Measurements from ENCODE around the gene HCCS.
A peak's percentile ranks its signal among the peaks of the same experiment; 100 is the strongest.

Gene HCCS

GRCh38 chrX:11124112-11124511 is 13.0 kb downstream of the HCCS start:
- no peak for DNase-seq

- DNase-seq, result no peak
Observed at GRCh38 chrX:11125060-11125459, 13.9 kb downstream of the HCCS start.

- DNase-seq, result peak; percentile 5
Observed at GRCh38 chrX:11129534-11130105, 18.5 kb downstream of the HCCS start.

GRCh38 chrX:11130136-11130535 is 19.0 kb downstream of the HCCS start:
- DNase-seq, result no peak

GRCh38 chrX:11131146-11131545 is 20.0 kb downstream of the HCCS start:
- DNase-seq, result no peak

- DNase-seq, result no peak
Observed at GRCh38 chrX:11135564-11136185, 24.5 kb downstream of the HCCS start.

- peak; percentile 14 for DNase-seq
Observed at GRCh38 chrX:11137543-11138139, 26.5 kb downstream of the HCCS start.

GRCh38 chrX:11138498-11139390 is 27.6 kb downstream of the HCCS start:
- no peak for DNase-seq

GRCh38 chrX:11143931-11144678 is 33.0 kb downstream of the HCCS start:
- peak; percentile 52 for DNase-seq

- DNase-seq, result no peak
Observed at GRCh38 chrX:11146411-11146810, 35.3 kb downstream of the HCCS start.

GRCh38 chrX:11148401-11148800 is 37.3 kb downstream of the HCCS start:
- no peak for DNase-seq

GRCh38 chrX:11151799-11152559 is 40.8 kb downstream of the HCCS start:
- peak; percentile 54 for DNase-seq

- no peak for DNase-seq
Observed at GRCh38 chrX:11159149-11159548, 48.0 kb downstream of the HCCS start.

GRCh38 chrX:11164433-11164832 is 53.3 kb downstream of the HCCS start:
- DNase-seq, result no peak

- DNase-seq, result no peak
Observed at GRCh38 chrX:11171956-11172355, 60.8 kb downstream of the HCCS start.

- no peak for DNase-seq
Observed at GRCh38 chrX:11172415-11172814, 61.3 kb downstream of the HCCS start.

All from NCI-H1694 (cell line).